HAP-1 (cell line): ENCODE measurements around the gene MEPCE.

ENCODE experiments used
- DNase-seq, 2 experiments: peaks; one replicate each; pipeline ENCODE4 v3.0.0-alpha.2; 2016 to 2020; ENCODE audit warnings: low spot score in 2 of 2
- H3K27me3 ChIP-seq: fragments of 250-450 bp; sonication (Bioruptor Pico); 2 replicates; pipeline ENCODE4 v1.5.1; 2020; ENCODE audit warnings: low read depth, mild to moderate bottlenecking, moderate library complexity
- H3K36me3 ChIP-seq: fragments of 250-450 bp; sonication (Bioruptor Pico); replicated peaks from 2 replicates; pipeline ENCODE4 v1.5.1; 2020; ENCODE audit warnings: mild to moderate bottlenecking
- H3K4me1 ChIP-seq: fragments of 250-450 bp; sonication (Bioruptor Pico); 2 replicates; pipeline ENCODE4 v1.5.1; 2020; ENCODE audit warnings: mild to moderate bottlenecking
- H3K4me3 ChIP-seq: fragments of 250-450 bp; sonication (Bioruptor Pico); 2 replicates; pipeline ENCODE4 v1.5.1; 2020; ENCODE audit warnings: mild to moderate bottlenecking, moderate library complexity
- H3K9me3 ChIP-seq: fragments of 250-450 bp; sonication (Bioruptor Pico); 2 replicates; pipeline ENCODE4 v1.5.1; 2020; ENCODE audit warnings: mild to moderate bottlenecking, moderate library complexity
- in situ Hi-C: fragments of 300-500 bp; cut with MboI; formaldehyde crosslinking; loops from 3 replicates; pipeline ENCODE4 v1.14.3; 2020; ENCODE audit warnings: low sequenced_read_pairs, inconsistent platforms, mixed read lengths

Gene MEPCE

DNA sequence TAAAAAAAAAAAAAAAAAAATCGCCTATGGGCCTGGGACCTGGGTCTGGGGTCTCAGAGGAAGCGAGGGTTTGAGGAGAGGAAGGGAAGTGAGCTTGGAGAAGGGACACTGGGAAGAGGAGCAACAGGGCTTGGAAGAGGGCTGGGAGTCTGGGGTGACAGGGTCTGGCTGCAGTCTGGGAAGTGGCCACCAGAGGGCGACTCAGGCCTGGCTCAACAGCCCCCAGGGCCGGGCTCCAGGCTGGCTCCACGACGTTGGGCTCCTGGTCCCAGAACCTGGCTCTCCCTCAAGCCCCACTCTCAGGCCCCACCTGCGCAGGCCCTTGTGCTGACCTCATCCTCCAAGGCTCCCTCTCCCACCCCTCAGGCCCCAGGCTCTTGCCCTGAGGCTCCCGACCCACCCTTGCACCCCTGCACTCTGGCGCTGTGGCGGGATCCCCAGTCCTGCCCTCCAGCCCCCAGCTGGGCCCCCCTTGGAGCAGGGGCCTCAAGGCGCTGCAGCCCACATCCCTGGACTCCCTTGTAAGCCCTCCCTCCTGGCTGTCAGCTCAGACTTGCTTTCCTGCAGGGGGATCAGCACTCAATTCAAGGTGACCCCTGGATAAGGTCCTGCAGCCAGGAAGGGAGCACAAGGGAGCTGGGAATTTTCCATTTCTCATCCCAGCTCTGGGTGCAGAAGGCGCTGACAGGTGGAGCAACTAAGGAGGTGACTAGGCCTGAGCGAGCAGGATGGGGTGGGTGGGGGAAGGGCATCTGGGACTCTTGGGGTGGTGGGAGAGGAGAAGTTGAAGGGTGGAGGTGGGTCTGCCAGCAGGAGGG lies 39.8 kb downstream of the MEPCE start:
- peaks cover 7% of the 10 kb centered on the region; the same call in 1 of the 2 replicates for H3K36me3 ChIP-seq
- no peaks in the 10 kb centered on the region for H3K27me3 ChIP-seq
- no peak overlapping the region for H3K4me3 ChIP-seq
- no peaks in the 10 kb centered on the region for H3K9me3 ChIP-seq
- in situ Hi-C loops = loop anchor here (10.0 kb wide), 2 partner anchors 95 to 385 kb away; partner anchors contain the start of gene SLC12A9
- peak; percentile 64 to 93 for DNase-seq
- no peaks in the 10 kb centered on the region for H3K4me1 ChIP-seq

DNA sequence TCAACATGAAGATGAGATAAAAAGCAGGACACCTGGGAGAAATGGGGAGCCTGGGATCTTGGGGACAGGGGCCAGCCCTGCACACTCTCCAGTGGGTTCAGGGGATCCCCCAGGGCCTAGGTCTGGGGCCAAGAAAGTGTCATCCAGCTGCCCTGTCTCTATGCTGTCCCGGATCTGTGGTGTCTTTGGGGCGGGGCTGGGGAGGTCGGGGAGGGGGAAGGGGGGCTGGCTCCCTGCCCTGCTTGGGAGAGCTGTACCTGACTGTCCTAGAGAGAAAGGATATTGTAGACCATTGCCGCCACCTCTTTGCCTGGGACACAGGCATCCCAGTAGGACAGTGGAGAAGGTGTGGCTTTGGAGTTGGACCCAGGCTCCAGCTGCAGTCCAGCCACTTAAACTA lies 41.4 kb downstream of the MEPCE start:
- Histone ChIP-seq H3K27me3 (no peaks in the 10 kb centered on the region), H3K36me3 (peaks cover 7% of the 10 kb centered on the region; the same call in 1 of the 2 replicates), H3K4me1 (no peaks in the 10 kb centered on the region), H3K9me3 (no peaks in the 10 kb centered on the region), H3K4me3 (no peak overlapping the region)
- no peak for DNase-seq
- in situ Hi-C loops = loop anchor here (10.0 kb wide), 1 partner anchor 384 kb away; the partner anchor contains the start of gene SLC12A9

DNA sequence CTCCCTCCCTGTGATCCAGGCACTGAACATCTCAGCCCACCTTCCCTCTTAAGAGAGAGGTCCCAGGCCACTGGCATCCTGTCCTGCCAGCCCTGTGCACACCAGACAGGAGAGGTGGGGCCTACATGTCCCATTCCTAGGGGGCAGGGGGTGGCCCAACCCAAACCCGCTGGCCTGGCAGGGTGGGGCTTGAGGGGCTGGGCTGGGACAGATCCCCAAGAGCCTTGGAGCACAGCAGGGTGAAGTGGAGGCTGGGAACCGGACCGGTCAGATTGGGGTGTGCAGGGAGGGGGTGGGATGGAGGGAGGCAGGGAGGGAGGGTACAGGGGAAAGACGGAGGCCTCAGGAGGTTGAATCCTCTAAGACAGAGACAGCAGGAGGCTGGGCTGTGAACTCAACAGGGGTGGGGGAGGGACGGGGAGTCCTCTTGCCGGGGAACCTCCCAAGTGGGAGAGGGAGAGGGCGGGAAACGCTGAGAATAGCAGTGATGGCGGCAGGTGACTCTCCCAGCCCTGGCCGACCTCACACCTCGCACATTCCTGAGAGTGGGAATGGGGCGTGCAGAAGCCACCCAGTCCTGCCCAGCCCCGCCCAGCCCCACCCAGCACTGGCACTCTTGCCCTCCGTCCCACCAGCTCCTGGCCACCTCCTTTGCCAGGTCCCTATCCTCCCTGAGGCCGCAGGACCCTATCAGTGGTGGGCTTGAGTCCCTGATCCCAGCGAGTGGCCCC lies 42.7 kb downstream of the MEPCE start:
- in situ Hi-C loops = loop anchor here (10.0 kb wide), 1 partner anchor 383 kb away; the partner anchor contains the start of gene SLC12A9
- peaks cover 7% of the 10 kb centered on the region; the same call in 1 of the 2 replicates for H3K4me1 ChIP-seq
- H3K4me3 ChIP-seq = no peak overlapping the region
- H3K27me3 ChIP-seq = no peaks in the 10 kb centered on the region
- peaks cover 7% of the 10 kb centered on the region; the same call in 1 of the 2 replicates for H3K36me3 ChIP-seq
- DNase-seq = no peak
- H3K9me3 ChIP-seq = no peaks in the 10 kb centered on the region

DNA sequence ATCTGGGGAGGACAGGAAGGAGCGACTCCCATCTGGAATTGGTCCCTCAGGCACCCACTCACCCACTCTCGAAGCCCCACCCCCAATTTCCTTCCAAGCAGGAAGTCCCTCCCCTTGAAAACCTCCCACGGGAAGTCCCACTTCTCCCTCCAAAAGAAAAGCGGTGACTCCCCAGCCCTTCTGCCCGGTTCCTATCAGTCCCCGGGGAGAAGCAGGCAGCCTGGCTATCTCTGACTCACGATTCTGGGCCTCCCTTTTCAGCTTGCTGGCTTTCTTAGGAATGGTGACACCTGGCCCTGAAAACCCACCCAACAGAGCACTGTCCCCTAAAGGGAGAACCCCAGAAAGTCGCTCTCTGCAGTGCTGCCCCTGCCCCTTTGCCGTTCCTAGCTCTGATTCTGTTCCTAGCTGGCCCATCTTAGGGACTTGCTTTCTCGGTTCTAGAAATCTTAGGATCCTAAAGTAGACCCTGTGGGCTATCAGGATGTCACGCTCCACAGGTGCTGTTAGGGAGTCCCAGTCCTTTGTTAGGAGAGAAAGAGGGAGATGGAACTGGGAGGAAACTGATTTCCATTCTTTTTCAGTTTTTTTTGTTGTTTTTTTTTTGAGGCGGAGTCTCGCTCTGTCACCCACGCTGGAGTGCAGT lies 43.3 kb downstream of the MEPCE start:
- H3K36me3 ChIP-seq = peaks cover 7% of the 10 kb centered on the region; the same call in 1 of the 2 replicates
- DNase-seq = no peak
- in situ Hi-C loops = loop anchor here (10.0 kb wide), 1 partner anchor 382 kb away; the partner anchor contains the start of gene SLC12A9
- H3K4me3 ChIP-seq = no peak overlapping the region
- no peaks in the 10 kb centered on the region for H3K9me3 ChIP-seq
- H3K4me1 ChIP-seq = peaks cover 7% of the 10 kb centered on the region; the same call in 1 of the 2 replicates
- no peaks in the 10 kb centered on the region for H3K27me3 ChIP-seq

DNA sequence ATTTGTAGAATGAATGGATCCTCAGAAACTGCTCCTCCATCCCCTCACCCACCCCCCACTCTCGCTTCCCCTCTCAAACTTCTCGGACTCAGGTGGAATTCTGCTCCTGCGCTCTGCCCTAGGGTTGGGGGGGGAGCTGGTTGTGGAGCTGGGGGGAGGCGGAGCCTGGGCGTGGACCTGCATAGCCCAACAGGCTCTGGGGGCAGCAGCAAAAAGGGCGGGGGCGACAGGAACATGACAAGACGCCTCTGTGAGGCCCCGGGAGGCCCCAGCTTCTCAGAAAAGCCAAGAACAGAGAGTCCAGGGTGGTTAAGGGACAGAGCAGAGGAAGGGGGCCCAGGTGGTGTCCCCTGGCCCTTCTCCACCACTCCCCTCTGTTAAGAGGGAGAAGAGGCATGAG lies 45.9 kb downstream of the MEPCE start:
- Histone ChIP-seq H3K27me3 (no peaks in the 10 kb centered on the region), H3K4me1 (peaks cover 11% of the 10 kb centered on the region), H3K36me3 (peaks cover 7% of the 10 kb centered on the region; the same call in 1 of the 2 replicates), H3K4me3 (no peak overlapping the region), H3K9me3 (no peaks in the 10 kb centered on the region)
- in situ Hi-C loops = loop anchor here (10.0 kb wide), 1 partner anchor 379 kb away; the partner anchor contains the start of gene SLC12A9
- DNase-seq = no peak

DNA sequence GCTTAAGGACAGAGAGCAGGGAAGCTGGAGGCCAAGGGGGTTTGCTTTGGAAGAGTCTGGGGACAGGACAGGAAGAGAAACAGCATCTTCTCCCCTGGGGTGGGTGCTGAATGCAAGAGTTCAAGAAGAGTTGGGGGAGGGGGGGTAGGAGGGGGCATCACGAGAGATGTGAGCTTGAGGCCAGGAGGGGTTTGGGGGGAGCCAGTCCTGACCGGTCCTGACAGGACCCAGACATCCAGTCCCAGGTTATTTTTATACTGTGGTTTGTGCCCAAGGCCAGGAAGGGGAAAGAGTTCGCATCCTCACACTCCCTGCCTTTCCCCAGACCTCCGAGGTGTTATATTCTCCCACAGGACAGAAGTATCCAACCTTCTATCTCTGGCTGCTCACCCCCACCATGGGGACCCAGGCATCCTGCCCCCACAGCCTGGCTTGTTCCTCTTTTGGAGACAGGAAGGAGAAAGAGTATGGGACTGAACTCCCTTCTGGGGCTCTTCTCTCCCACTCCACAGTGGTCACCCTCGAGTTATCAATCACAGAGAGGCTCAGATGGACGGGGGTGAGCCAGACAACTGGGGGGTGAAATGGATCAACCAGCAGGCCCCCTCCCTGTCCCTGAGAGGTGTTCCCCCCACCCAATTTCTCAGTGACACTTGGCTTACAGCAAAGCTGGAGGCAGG lies 46.6 kb downstream of the MEPCE start:
- Histone ChIP-seq H3K36me3 (peaks cover 7% of the 10 kb centered on the region; the same call in 1 of the 2 replicates), H3K4me3 (no peak overlapping the region; the same call in 1 of the 2 replicates), H3K9me3 (no peaks in the 10 kb centered on the region), H3K4me1 (peaks cover 11% of the 10 kb centered on the region), H3K27me3 (no peaks in the 10 kb centered on the region)
- no peak for DNase-seq
- in situ Hi-C loops = loop anchor here (10.0 kb wide), 1 partner anchor 379 kb away; the partner anchor contains the start of gene SLC12A9

DNA sequence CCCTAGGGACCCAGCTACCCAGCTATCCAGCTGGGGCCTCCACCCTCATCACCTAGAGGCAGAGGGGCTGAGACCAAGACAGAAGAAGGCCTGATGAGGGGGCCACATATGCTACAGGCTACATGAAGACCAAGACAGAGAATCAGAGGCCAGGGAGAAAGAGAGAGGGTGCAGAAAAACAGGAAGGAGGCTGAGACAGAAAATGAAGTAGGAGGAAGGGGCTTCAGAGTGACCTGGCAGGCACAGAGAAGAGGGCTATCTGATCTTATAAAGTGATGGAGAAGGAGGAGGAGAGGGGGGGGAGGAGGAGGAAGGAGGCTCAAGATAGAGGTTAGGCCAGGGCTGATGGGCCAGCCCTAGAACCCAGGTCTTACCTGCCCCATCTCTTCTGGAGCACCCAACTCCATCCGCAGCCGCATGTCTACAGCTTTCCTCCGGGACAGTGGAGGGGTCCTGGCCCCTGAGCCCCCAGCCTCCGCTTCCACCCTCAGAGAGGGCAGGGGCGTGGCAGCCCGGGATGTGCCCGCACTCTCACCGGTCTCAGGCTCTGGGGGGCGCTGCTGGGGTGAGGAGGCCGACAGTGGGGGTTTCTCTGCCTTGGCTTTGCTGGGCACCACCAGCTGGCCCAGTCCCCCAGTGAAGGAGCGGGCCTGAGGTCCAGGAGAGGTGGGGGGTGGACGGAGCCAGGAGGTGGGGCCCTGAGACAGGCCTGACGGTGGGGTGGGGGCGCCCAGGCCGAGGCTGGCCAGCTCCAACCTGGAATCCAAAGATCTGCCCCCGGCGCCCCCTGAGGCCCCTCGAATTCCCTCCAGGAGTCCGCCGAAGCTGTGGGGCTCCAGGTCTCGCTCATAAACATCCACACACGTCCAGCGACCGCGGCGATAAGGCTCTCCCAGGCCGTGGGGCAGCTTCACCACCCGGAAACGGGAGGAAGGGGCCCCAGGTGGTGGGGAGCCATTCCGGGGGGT lies 47.6 kb downstream of the MEPCE start:
- Histone ChIP-seq H3K36me3 (peaks cover 7% of the 10 kb centered on the region; the same call in 1 of the 2 replicates), H3K9me3 (no peaks in the 10 kb centered on the region), H3K4me3 (peak overlapping the region; percentile 94), H3K27me3 (no peaks in the 10 kb centered on the region), H3K4me1 (peaks cover 11% of the 10 kb centered on the region)
- in situ Hi-C loops = loop anchor here (10.0 kb wide), 1 partner anchor 378 kb away; the partner anchor contains the start of gene SLC12A9
- peak in 1 of 2 experiments; percentile 72 for DNase-seq

DNA sequence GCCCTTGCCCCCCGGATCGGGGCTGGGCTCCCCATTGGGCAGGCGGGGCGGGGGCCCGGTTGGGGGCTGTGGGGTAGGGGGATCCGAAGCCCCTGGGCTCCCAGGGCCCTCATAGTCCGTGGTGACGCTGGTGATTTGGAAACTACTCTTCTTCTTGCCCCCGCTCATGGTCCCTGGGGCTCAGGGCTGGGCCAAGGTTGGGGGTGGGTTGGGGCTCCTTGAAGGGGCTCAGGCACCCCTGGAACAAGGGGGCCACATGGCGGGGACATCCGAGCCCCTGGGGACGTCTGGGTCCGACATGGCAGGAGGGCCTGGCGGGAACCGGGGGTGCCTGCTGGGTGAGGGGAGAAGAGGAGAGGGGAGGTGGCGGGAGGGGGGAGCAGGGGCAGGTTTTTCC lies 48.2 kb downstream of the MEPCE start:
- Histone ChIP-seq H3K4me1 (peaks cover 11% of the 10 kb centered on the region), H3K9me3 (no peaks in the 10 kb centered on the region), H3K4me3 (peak overlapping the region; percentile 94), H3K27me3 (no peaks in the 10 kb centered on the region), H3K36me3 (peaks cover 5% of the 10 kb centered on the region; the same call in 1 of the 2 replicates)
- DNase-seq = no peak
- in situ Hi-C loops = loop anchor here (10.0 kb wide), 1 partner anchor 377 kb away; the partner anchor contains the start of gene SLC12A9

DNA sequence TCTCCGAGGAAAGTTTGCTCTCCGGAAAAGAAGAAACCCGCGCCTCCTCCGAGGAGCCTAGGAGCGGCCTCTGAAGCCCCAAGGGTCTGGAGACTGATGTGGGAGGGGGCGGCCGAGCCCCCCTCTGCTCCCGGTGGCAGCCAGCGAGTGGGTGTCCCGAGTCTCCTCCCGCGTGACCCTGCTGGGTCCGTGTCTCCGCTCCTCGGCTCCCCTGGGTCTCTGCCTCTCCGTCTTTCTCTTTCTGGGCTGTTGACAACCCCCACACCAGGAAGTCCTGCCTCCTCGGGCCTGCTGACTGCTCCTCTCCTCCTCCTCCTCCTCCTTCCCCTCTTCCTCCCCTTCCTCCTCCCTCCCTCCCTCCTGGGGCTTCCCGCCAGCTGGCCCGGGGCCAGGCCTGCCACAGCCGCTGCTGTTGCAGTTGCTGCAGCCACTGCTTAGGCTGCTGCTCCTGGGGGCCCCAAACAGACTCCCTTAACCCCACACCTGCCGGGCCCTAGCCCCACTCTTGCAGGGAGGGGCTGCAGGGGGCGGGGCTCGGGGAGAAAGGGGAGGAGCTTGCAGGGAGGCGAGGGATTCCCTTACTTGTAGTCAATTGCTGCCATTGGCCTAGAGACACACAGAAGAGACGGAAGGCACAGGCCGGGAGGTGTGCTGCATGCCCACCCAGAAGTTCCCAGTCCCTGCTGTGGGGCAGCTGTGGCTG lies 49.5 kb downstream of the MEPCE start, which contains the start of gene TSC22D4:
TSC22D4 (minus strand) TSS at position 257 of the 703 bp plus-strand sequence. CDS start 1,176 bp downstream, outside the sequence.
- no peaks in the 10 kb centered on the region; the same call in 1 of the 2 replicates for H3K36me3 ChIP-seq
- no peaks in the 10 kb centered on the region for H3K9me3 ChIP-seq
- DNase-seq = peak; percentile 94 to 97
- peak within 1 kb of the TSS; percentile 94 for H3K4me3 ChIP-seq
- in situ Hi-C loops = loop anchor here (10.0 kb wide), 1 partner anchor 376 kb away; the partner anchor contains the start of gene SLC12A9
- H3K27me3 ChIP-seq = no peaks in the 10 kb centered on the region
- H3K4me1 ChIP-seq = peaks cover 11% of the 10 kb centered on the region

DNA sequence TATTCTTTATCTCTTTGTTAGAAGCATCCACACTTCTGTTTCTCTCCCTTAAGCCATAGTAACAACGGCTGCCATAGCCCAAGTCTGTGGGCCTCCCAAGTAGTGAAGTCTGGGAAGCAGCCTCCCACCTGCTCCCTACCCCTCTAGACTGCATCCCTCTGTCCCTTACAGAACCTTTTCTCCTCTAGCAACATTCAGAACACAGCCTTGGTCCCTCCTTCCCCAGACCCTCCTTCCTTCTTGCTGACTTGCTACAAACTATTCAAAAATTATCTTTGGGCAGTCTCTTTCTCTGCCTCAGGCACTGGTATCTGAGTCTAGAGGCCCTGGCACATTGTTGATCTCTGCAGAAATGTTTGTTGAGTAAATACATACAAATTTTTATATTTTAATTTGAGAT lies 51.8 kb downstream of the MEPCE start:
- Histone ChIP-seq H3K27me3 (no peaks in the 10 kb centered on the region), H3K36me3 (no peaks in the 10 kb centered on the region; the same call in 1 of the 2 replicates), H3K4me1 (peaks cover 14% of the 10 kb centered on the region), H3K4me3 (no peak overlapping the region), H3K9me3 (no peaks in the 10 kb centered on the region)
- in situ Hi-C loops = no loop called here
- DNase-seq = no peak

DNA sequence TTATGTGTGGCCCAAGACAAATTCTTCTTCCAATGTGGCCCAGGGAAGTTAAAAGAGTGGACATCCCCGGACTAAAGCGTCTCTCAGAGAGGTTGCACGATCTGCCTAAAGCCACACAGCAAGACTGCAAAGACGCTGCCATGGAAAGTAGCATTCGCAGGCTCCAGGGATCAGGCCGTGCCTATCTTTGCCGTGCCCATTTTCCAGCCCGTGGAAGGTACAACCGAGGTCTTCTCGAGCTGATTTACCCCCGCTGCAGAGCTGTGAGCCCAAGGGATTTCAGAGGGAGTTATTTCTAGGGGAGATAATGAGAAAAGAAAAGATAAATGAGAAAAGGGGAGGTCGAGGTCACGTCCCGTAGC lies 53.1 kb downstream of the MEPCE start:
- Histone ChIP-seq H3K9me3 (no peaks in the 10 kb centered on the region), H3K27me3 (no peaks in the 10 kb centered on the region), H3K4me3 (peak overlapping the region; percentile 43), H3K36me3 (no peaks in the 10 kb centered on the region), H3K4me1 (peaks cover 8% of the 10 kb centered on the region)
- in situ Hi-C loops = no loop called here
- no peak for DNase-seq
